B cell (primary cell): ENCODE measurements around the gene FAF1.

Experiments
- EZH2 ChIP-seq: IDR thresholded peaks from 2 replicates; pipeline ENCODE4 v1.6.1; 2012; ENCODE audit warnings: borderline replicate concordance, low read depth, mild to moderate bottlenecking, moderate library complexity, low read length; ENCODE audit not compliant: insufficient read depth, poor library complexity, severe bottlenecking
- TF ChIP-seq, protein P1 (sequence below): fragments of 200-600 bp; IDR thresholded peaks from one replicate; pipeline ENCODE4 v1.8.0; 2022; ENCODE audit warnings: antibody characterized with exemption, mild to moderate bottlenecking

DNA sequence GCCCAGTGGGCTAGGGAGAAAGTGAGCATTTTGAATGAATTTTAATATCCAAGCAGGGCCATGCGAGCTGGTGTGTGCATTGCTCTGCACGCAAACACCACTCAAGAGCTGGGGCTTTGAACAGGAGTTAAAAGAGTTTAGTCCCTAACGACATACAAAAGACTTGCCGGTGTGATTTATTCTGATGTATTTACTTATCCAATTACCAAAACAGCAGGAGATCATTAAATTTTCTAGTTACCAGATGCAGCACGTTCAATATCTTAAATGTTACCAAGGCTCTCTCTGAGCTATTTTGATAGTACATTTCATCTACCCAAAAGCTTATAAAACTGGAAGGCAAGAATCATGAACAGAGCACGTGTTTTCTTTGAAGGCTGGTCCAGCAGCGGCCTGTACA lies 506.8 kb downstream of the FAF1 start:
- TF ChIP-seq, protein P1, sequence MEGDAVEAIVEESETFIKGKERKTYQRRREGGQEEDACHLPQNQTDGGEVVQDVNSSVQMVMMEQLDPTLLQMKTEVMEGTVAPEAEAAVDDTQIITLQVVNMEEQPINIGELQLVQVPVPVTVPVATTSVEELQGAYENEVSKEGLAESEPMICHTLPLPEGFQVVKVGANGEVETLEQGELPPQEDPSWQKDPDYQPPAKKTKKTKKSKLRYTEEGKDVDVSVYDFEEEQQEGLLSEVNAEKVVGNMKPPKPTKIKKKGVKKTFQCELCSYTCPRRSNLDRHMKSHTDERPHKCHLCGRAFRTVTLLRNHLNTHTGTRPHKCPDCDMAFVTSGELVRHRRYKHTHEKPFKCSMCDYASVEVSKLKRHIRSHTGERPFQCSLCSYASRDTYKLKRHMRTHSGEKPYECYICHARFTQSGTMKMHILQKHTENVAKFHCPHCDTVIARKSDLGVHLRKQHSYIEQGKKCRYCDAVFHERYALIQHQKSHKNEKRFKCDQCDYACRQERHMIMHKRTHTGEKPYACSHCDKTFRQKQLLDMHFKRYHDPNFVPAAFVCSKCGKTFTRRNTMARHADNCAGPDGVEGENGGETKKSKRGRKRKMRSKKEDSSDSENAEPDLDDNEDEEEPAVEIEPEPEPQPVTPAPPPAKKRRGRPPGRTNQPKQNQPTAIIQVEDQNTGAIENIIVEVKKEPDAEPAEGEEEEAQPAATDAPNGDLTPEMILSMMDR: no peak
- no peak for TF ChIP-seq EZH2
